IPS-NIHi7 (cell line): ENCODE results near the gene SCNN1B.
A peak's percentile ranks its signal among the peaks of the same experiment; 100 is the strongest.
"Not testable (repeated sequence)": the region's sequence is repeated elsewhere in the genome, so short reads cannot be mapped to it uniquely, and the experiment has no call there.

ENCODE experiments used
- DNase-seq: peaks from one replicate; pipeline ENCODE4 v3.0.0; 2012; ENCODE audit warnings: mixed read lengths; ENCODE audit errors: extremely low spot score

The SCNN1B gene

GRCh38 chr16:23380501-23380951 is 78.4 kb downstream of the SCNN1B start:
- DNase-seq = no peak

DNA sequence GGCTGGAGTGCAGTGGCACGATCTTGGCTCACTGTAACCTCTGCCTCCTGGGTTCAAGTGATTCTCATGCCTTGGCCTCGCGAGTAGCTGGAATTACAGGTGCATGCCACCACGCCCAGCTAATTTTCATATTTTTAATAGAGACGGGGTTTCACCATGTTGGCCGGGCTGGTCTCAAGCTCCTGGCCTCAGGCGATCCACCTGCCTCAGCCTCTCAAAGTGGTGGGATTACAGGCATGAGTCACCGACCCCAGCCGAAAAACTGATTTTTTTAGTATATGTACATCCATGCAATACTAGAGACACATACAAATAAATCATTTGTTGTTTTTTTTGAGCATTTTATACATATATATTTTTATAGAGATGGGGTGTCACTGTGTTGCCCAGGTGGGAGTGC is 79.6 kb downstream of the SCNN1B start:
- DNase-seq = not testable (repeated sequence)

GRCh38 chr16:23382279-23382678 is 80.2 kb downstream of the SCNN1B start:
- no peak for DNase-seq

- no peak for DNase-seq
These were observed 81.8 kb downstream of the SCNN1B start for GRCh38 chr16:23383881-23384280.

GRCh38 chr16:23384878-23385277 is 82.8 kb downstream of the SCNN1B start:
- DNase-seq = no peak

DNA sequence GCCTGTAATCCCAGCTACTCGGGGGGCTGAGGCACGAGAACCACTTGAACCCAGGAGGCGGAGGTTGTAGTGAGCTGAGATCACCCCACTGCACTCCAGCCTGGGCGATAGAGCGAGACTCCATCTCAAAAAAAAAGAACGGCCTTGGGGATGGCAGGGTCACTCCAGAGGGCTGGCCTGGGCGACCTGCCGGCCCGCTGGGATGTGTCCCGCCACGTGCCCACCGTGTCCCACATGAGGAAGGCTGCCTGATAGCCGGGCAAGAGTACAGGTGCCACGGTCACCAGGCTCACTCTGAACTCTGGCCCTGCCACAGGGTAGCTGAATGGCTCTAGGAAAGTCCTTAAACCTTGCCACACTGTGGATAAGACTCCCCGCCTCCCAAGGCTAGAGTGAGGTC is 83.3 kb downstream of the SCNN1B start:
- DNase-seq = no peak

GRCh38 chr16:23387666-23388065 is 85.6 kb downstream of the SCNN1B start:
- DNase-seq = no peak

GRCh38 chr16:23388786-23389185 is 86.7 kb downstream of the SCNN1B start:
- no peak for DNase-seq

DNA sequence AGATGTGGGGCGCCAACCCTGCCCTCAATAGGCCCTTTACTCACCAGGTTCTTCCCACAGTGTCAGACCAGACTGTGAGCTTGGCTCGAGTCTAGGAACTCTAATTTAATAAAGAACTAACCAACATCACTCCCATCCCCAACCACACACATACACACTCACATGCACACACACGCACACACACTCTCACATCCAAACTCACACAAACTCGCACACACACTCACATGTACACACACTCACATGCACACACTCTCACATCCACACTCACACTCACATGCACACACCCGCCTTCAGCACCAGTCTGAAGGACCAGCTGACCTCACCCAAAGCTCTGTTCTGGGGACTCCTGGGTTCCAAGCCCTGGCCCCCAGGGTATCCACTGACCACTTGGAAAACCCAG is 87.1 kb downstream of the SCNN1B start:
- DNase-seq = no peak

DNA sequence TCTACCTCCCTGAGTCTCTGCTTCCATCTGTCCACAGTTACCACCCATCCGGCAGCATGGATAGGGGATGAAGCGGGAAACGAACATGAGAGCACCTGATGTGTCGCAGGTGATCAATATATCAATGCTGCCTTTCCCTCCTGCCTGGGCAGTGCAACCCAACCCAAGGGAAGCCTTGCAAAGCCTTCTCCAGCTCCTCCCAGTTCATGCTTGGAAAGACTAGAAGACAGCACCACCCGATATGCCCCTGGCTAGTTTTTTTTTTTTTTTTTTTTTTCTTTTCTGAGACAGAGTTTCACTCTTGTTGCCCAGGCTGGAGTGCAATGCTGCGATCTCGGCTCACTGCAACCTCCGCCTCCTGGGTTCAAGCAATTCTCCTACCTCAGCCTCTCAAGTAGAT is 87.8 kb downstream of the SCNN1B start:
- not testable (repeated sequence) for DNase-seq

DNA sequence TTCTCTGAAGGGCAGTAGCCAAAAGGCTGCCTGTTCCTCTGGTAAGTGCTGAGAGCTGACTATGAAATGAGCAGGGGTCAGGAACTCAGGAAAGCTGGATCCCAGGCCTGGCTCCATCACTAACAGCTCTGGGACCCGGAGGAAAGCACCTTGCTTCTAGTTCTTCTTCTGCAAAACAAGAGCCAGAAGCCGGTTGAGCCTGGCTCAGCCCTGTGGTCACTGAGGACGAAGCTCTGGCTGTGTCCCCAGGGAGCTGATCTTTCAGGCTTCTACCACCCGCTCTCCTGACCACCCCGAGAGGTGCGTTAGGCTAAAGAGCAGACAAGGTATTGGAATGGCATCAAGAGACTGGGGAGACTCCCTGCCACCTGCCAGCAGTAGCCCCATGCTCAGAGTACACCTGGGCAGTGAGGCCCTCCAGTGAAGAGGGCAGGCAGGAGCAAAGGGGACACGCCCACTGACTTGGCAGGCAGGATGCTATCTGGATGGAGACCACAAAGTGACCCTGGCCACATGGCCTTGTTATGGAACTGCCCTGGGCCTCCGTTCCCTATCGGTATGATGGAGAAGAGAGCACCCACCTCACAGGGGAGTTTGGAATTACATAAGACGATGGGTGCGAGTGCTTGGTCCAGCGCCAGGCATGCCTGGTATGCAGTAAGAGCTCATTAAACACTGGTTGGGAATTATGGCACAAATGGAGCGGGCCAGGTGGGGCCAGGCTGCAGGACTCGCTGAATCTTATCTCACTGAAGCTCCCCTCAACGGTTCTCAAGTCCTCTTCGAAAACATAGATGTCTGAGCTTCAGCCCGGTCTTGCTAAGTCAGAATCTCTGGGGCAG is 89.5 kb downstream of the SCNN1B start:
- no peak for DNase-seq

DNA sequence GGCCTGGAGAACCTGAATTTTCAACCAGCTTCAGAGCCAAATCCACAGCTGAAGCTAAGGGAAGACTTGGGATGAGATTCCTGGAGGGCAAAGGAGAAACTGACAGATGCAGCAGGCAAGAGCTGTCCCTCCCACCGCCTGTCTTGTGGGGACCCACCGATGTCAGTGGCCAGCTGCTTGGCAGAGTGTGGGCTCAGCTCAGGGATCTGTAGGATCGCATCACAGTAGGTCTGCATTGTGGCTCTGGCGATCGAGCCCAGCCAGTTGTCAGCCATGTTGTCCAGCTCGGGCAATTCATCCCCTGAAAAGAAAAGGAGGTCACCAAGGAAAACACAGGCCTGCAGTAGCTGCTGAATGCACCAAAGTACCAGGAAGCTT is 90.1 kb downstream of the SCNN1B start:
- no peak for DNase-seq

DNA sequence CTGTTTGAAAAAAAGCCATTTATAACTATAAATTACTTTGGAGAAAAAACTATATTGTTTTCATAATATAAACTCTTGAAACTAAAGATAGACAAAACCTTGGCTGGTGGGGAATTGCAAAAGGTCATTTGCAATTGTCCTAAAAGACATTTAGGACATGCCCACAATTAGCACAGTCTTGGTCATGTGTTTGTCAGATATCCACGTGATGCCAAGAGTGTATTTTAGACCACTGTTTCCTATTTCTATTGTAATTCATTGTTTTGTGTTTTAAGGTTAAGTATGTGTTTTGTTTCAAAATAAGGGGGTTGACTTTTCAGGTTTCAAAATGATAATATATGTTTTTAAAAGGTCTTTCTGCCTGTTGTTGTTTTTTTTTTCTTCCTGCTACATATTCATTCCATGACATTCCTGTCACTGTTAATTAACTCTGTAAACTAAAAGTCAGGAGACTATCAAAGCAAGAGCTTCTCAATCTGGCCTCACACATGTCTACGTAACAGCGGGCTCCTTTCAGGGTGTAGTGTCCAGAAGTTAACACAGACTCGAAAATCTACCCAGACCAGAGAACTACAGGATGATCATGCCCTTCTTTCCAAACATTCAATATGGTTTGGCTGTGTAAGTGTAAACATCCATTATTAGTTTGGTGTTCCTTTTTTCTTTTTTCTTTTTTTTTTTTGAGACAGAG is 92.2 kb downstream of the SCNN1B start:
- DNase-seq = no peak

DNA sequence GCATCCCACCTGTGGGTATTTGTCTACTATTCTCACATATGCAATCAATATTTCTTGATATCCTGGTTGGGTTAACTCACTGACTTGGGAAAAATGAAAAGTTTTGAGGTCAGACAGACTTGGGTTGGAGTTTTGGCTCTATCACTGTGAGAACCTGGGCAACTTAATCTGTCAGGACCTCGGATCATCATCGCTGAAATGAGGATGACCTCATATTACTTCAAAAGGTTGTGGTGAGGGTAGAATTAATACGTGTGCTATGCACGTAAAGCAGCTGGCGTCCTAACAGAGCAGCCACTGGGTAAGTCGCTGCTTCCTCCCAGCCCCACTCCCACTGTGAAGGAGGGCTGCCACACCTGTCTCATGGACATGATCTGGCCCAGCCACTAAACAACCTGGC is 93.6 kb downstream of the SCNN1B start:
- no peak for DNase-seq

DNA sequence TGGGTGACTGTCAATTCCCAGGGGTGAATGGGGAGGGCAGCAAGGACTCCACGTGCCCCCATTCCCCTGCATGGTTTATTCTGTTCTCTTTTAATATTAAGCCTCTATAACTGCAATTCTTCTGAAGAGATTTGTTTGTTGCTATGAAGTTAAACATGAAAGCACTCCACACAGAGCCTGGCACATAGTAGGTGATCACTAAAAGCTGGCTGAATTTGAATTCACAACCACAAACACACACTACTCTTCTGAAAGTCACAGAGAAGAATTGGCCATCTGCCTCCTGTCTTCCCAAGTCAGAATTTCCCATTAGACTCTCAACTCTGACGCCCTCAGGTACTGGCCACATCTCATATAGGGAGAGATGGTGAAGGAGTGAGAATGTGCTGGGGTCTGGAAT is 95.4 kb downstream of the SCNN1B start:
- DNase-seq = no peak

DNA sequence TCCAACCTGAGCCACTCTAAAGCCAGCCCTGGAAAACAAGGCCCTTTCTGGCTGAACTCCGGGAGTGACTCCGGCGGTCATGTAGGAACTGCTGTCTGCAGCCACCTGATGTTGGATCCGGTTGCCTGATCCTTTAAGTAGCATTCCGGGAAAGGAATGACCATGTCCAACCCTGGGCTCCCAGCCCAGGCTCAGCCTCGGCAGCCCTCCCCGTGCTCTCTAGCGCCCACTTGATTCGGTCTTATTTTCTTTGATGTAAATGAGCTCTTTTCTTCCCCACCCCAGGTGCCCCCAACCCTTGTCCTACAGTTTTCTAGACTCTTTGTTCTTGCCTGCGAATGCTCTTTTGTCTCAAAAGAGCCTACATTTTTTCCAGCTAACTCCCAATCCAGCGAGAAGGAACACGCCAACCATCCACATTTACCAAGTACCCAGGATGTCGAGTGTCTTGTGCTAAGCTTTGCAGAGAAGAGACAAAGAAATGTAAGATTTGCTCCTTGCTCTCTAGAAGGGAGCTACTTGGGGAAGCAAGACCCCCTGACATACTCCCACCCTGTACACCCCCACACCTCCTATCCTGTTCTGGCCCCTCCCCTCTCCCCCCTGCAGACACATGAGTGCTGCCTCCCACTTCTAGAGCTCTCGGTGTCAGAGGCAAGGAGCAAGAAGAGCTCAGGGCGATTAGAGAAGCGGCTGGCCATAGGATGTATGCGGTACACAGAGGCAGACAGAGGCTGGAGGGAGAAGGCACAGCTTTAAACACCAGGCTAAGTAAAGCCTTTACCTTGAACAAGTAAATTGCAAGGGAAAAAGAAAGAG is 97.1 kb downstream of the SCNN1B start:
- DNase-seq = peak; percentile 81

DNA sequence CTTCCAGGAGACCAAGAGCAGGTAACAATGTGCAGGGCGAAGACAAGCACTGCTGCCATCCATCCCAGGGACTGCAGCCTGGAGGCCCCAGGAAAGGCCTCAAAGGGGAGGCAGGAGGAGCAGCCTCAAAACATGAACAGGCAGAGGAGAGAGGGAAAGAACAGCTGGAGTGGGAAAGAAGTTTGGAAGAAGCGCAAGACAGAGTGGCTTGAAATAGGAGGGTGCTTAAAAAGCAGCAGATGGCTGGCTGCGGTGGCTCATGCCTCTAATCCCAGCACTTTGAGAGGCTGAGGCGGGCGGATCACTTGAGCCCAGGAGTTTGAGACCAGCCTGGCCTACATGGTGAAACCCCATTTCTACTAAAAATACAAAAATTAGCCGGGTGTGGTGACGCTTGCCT is 98.3 kb downstream of the SCNN1B start:
- not testable (repeated sequence) for DNase-seq

DNA sequence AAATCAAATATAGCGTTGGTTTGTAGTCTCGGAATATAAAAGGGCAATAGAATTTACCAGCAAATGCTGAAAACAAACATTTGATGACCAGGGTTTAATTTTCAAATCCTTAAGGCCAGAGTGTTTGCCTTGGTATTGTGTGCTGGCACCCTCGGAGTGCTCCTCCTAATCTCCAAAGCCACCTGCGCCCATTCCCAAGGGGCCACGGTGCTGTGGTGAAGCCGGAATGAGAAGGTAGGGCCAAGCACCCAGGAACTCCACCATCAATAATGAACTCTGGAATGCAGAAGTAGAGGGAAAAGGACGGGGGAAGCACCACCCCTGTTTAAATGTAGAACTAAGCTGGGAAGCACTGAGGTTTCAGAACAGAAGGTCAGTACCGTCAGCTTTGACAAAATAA is 99.0 kb downstream of the SCNN1B start:
- DNase-seq = no peak

GRCh38 chr16:23402100-23402499 is 100.0 kb downstream of the SCNN1B start:
- DNase-seq = no peak

DNA sequence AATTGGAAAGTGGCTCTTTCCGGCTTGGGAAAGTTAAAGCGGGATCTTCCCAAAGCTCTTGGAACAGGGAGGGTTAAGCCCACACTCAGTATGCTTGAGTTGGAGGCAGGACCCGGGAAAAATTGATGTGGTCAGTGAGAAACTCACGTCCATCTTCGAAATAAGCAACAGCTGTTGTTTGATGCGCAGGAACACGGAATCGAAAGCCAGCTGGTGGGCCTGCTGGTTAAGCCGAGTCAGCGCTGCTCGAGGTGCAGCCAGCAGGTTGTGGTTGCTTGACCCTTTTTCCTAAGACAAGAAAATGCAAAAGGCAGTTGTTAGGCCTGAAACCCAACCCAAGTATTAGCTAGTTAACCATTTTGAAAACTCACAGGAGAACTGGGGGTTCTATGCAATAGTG is 101.4 kb downstream of the SCNN1B start:
- no peak for DNase-seq

GRCh38 chr16:23406024-23406423 is 103.9 kb downstream of the SCNN1B start:
- DNase-seq = no peak

GRCh38 chr16:23406546-23407240 is 104.6 kb downstream of the SCNN1B start:
- no peak for DNase-seq
